Right lobe of liver (tissue), 6 donors: ENCODE data around the gene HTR3A. TPM values are rescaled to one million over a fixed set of nuclear protein-coding genes. Genes with fewer than 3 reads are reported as not detected.

Experiments
- ATAC-seq, 4 donors: fragments of 200-7000 bp; cut with Tn5 transposase; one replicate each; pipeline ENCODE4 v1.9.1; 2020; ENCODE audit warnings: mild to moderate bottlenecking in 4 of 4, moderate library complexity in 4 of 4
- DNase-seq, 3 donors: peaks; one replicate each; pipeline ENCODE4 v3.0.0-alpha.2; 2020
- H3K27ac ChIP-seq, 3 donors: fragments of 200-600 bp; one replicate each; pipeline ENCODE4 v1.8.0; 2022
- H3K27me3 ChIP-seq, 2 donors: fragments of 200-600 bp; one replicate each; pipeline ENCODE4 v1.8.0; 2022
- H3K36me3 ChIP-seq, 4 donors: fragments of 200-600 bp; sonication (generic) in 1 of 4; one replicate each; pipeline versions ENCODE4 v1.5.1 to v1.8.0; 2017 to 2022; ENCODE audit warnings: control low read depth in 1 of 4
- H3K4me1 ChIP-seq, 4 donors: fragments of 200-600 bp; sonication (generic) in 1 of 4; one replicate each; pipeline versions ENCODE4 v1.5.1 to v1.8.0; 2017 to 2022; ENCODE audit warnings: control low read depth in 1 of 4
- H3K4me3 ChIP-seq, 3 donors: fragments of 200-600 bp; one replicate each; pipeline ENCODE4 v1.8.0; 2022
- H3K9me3 ChIP-seq, 4 donors: fragments of 200-600 bp; sonication (generic) in 1 of 4; one replicate each; pipeline versions ENCODE4 v1.5.1 to v1.8.0; 2017 to 2022; ENCODE audit warnings: control low read depth in 1 of 4
- CTCF ChIP-seq, 4 donors: fragments of 200-600 bp in 3 of 4; fragments of 450-650 bp in 1 of 4; IDR thresholded peaks; one replicate each; pipeline versions ENCODE4 v1.5.1 to v1.8.0; 2016 to 2022; ENCODE audit warnings: antibody characterized with exemption in 4 of 4, mild to moderate bottlenecking in 2 of 4
- POLR2A ChIP-seq: fragments of 450-650 bp; IDR thresholded peaks from one replicate; pipeline ENCODE4 v1.6.1; 2017; ENCODE audit warnings: antibody characterized with exemption, mild to moderate bottlenecking
- WGBS: methylation state at CpG from one replicate; pipeline ENCODE4 v1.1.6; 2018; ENCODE audit warnings: low coverage, low lambda C conversion rate; ENCODE audit not compliant: insufficient coverage; ENCODE audit errors: missing lambda C conversion rate; 5-methylcytosine and 5-hydroxymethylcytosine counted together
- intact Hi-C, 2 donors: fragments of 100-400 bp; cut with DNase I; formaldehyde crosslinking; loops; one replicate each; pipeline versions ENCODE4 v1.11.2 to v1.14.1; 2022
- total RNA-seq, 6 experiments: library from RNA; depleted of rRNA in 2 of 6; stranded (reverse); fragments of >200 nt in 2 of 6; fragmentation: NEBNext Ultra II Directional in 3 of 6; extraction: Animal tissue kit (Norgen Biotek cat#: 25700) in 3 of 6; gene quantifications; one replicate each; pipeline versions ENCODE4 v1.1.0 to v1.2.4, GENCODE V29; 2016 to 2023
- donor health status: DM: no; HTN: yes; CAD: no.
- donor health status: DM: no; HTN: no; CAD: no.
- donor health status: DM: no; HTN: no; CAD: no.
- donor health status: DM: no; HTN: yes; CAD: no.
- donor health status: DM: no; HTN: yes; CAD: no.

HTR3A gene
- total RNA-seq, 6 experiments from 2014 or later, result 0.18 to 0.25 TPM; not detected in 4

- 43% methylated on average over 4 of the region's 4 CpGs for WGBS
- Histone ChIP-seq H3K4me3 (no peak overlapping the region), H3K4me1 (no peaks in the 10 kb centered on the region), H3K27ac (no peak overlapping the region), H3K27me3 (no peaks in the 10 kb centered on the region), H3K36me3 (no peaks in the 10 kb centered on the region), H3K9me3 (no peaks in the 10 kb centered on the region)
- TF ChIP-seq POLR2A (no peak), CTCF (IDR thresholded peaks at IDR 0.05) (peak in 3 of 4 donors; percentile 11 to 20 (median 14))
- DNase-seq, result no peak
- intact Hi-C loops, result loop anchor here in 1 of 2 donors (10.0 kb wide), 1 partner anchor 237 kb away; no protein-coding TSS in a partner anchor
- peak in 3 of 4 donors; percentile 33 to 40 (median 35) for ATAC-seq
Measured at GRCh38 chr11:114027926-114028325, 53.0 kb downstream of the HTR3A start.

- Histone ChIP-seq H3K36me3 (no peaks in the 10 kb centered on the region), H3K27me3 (no peaks in the 10 kb centered on the region), H3K4me1 (peaks cover 0 to 9% (median 2%) of the 10 kb centered on the region in 4 donors), H3K27ac (no peak overlapping the region), H3K9me3 (no peaks in the 10 kb centered on the region), H3K4me3 (no peak overlapping the region)
- intact Hi-C loops, result loop anchor here in 1 of 2 donors (10.0 kb wide), 1 partner anchor 213 kb away; no protein-coding TSS in a partner anchor
- WGBS, result 87% methylated on average over 18 of the region's 18 CpGs
- TF ChIP-seq CTCF (IDR thresholded peaks at IDR 0.05), result no peak
- TF ChIP-seq POLR2A, result no peak
- DNase-seq, result no peak
- no peak for ATAC-seq
Measured at GRCh38 chr11:114031246-114031966, 56.5 kb downstream of the HTR3A start.

- TF ChIP-seq POLR2A (no peak), CTCF (IDR thresholded peaks at IDR 0.05) (no peak)
- WGBS, result 41% methylated on average over 4 of the region's 5 CpGs
- Histone ChIP-seq H3K4me3 (no peak overlapping the region), H3K27me3 (no peaks in the 10 kb centered on the region), H3K27ac (no peak overlapping the region), H3K4me1 (peaks cover 0 to 14% (median 2%) of the 10 kb centered on the region in 4 donors), H3K36me3 (no peaks in the 10 kb centered on the region), H3K9me3 (no peaks in the 10 kb centered on the region)
- DNase-seq (no peak), ATAC-seq (peak in 1 of 4 donors; percentile 11)
- intact Hi-C loops, result loop anchor here in 1 of 2 donors (10.0 kb wide), 1 partner anchor 213 kb away; no protein-coding TSS in a partner anchor
Measured at GRCh38 chr11:114031967-114032320, 57.0 kb downstream of the HTR3A start.

- H3K4me1 ChIP-seq, result peaks cover 0 to 14% (median 2%) of the 10 kb centered on the region in 4 donors
- H3K36me3 ChIP-seq, result no peaks in the 10 kb centered on the region
- H3K9me3 ChIP-seq, result no peaks in the 10 kb centered on the region
- 70% methylated on average over 5 of the region's 5 CpGs for WGBS
- TF ChIP-seq CTCF (IDR thresholded peaks at IDR 0.05) (no peak), POLR2A (no peak)
- ATAC-seq (no peak), DNase-seq (no peak)
- intact Hi-C loops, result loop anchor here in 1 of 2 donors (10.0 kb wide), 1 partner anchor 212 kb away; no protein-coding TSS in a partner anchor
- H3K4me3 ChIP-seq, result no peak overlapping the region
- H3K27ac ChIP-seq, result no peak overlapping the region
- no peaks in the 10 kb centered on the region for H3K27me3 ChIP-seq
Measured at GRCh38 chr11:114033066-114033465, 58.2 kb downstream of the HTR3A start.
